Measurements from ENCODE around the gene NRIP1.

- TF ChIP-seq CTCF (IDR thresholded peaks at IDR 0.05) (no peak), SP1 (CRISPR knock-in tag; conservative IDR thresholded peaks at IDR 0.05) (no peak)
These were observed 12.8 kb upstream of the NRIP1 start for GRCh38 chr21:15077529-15078145.
